Endothelial cell of umbilical vein (primary cell): Measurements from ENCODE around the gene SMIM44.
"Not testable (repeated sequence)": the region's sequence is repeated elsewhere in the genome, so short reads cannot be mapped to it uniquely, and the experiment has no call there.

Experiments used
- CTCF ChIP-seq, 2 donors: IDR thresholded peaks; 1 replicate in 1 of 2; 2 replicates in 1 of 2; pipeline ENCODE4 v1.5.1; 2011; ENCODE audit warnings: low read length in 2 of 2, mild to moderate bottlenecking in 2 of 2, moderate library complexity in 2 of 2, control low read depth in 1 of 2, inconsistent platforms in 1 of 2, low read depth in 1 of 2; ENCODE audit not compliant: insufficient read depth in 1 of 2; ENCODE audit errors: extremely low read depth in 1 of 2
- GATA2 ChIP-seq: IDR thresholded peaks from 2 replicates; pipeline ENCODE4 v1.7.0; 2011; ENCODE audit warnings: low read depth, mild to moderate bottlenecking, moderate library complexity, mixed read lengths, low read length; ENCODE audit not compliant: insufficient read length, insufficient read depth
- MYC ChIP-seq: IDR thresholded peaks from one replicate; pipeline ENCODE4 v1.6.1; 2011; ENCODE audit warnings: mild to moderate bottlenecking, low read depth, low read length
- POLR2A ChIP-seq: IDR thresholded peaks from 2 replicates; pipeline ENCODE4 v1.6.1; 2012; ENCODE audit warnings: low read depth, mild to moderate bottlenecking, control low read depth, low read length

DNA sequence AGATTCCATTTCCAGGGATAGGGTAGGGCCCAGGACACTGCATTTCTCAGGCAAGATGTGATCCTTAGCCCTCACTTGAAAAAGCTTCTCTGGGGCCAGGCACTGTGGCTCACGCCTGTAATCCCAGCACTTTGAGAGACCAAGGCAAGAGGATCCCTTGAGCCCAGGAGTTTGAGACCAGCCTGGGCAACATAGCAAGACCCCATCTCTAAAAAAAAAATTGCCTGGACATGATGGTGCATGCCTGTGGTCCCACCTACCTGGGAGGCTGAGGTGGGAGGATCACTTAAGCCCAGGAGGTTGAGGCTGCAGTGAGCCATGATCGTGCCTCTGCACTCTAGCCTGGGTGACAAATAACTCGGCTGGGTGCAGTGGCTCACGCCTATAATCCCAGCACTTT, 36.6 kb downstream of the SMIM44 start:
- TF ChIP-seq CTCF (IDR thresholded peaks at IDR 0.05; ENCODE audit: extremely low read depth in 1 of 2, insufficient read depth in 1 of 2, low read depth in 1 of 2, low read length in 2 of 2); GATA2; POLR2A; MYC: not testable (repeated sequence)
